IMR-90 (cell line): ENCODE measurements around the gene CSNK2A2. TPM values are rescaled to one million over a fixed set of nuclear protein-coding genes. Genes with fewer than 3 reads are reported as not detected.

Experiments
- ATAC-seq: fragments of 200-7000 bp; cut with Tn5 transposase; 2 replicates; pipeline ENCODE4 v1.9.1; 2020; ENCODE audit warnings: low read depth, mild to moderate bottlenecking, moderate library complexity
- BruUV-seq: library from RNA; stranded (reverse); fragments of 400-500 nt; replicated peaks from 2 replicates; lab custom pipeline; 2021; lab: Mats Ljungman, UMichigan
- CTCF ChIA-PET: fragments of 300-600 bp; formaldehyde crosslinking; extraction: SDS; loops from one replicate; lab custom pipeline; 2021; ENCODE audit warnings: antibody characterized with exemption; lab: Yijun Ruan, JAX
- POLR2A ChIA-PET: fragments of 300-600 bp; sonication (Branson Sonifier 250); formaldehyde crosslinking; loops from one replicate; lab custom pipeline; 2022; ENCODE audit warnings: antibody characterized with exemption; ENCODE audit not compliant: unreplicated experiment; lab: Charles Lee
- DNase-seq: peaks from one replicate; pipeline ENCODE4 v3.0.0; 2013
- H2AFZ ChIP-seq: replicated peaks from 2 replicates; pipeline ENCODE3; 2013; ENCODE audit warnings: low read length, mild to moderate bottlenecking; ENCODE audit not compliant: poor library complexity
- H2AK5ac ChIP-seq: 2 replicates; pipeline ENCODE4 v1.6.1; 2013; ENCODE audit warnings: low read depth, low read length, inconsistent platforms
- H2AK9ac ChIP-seq: replicated peaks from 2 replicates; pipeline ENCODE3; 2013; ENCODE audit warnings: mild to moderate bottlenecking, low read depth, low read length, moderate library complexity; ENCODE audit not compliant: poor library complexity
- H2BK120ac ChIP-seq: 2 replicates; pipeline ENCODE4 v1.6.1; 2013; ENCODE audit warnings: low read depth, low read length, inconsistent platforms
- H2BK15ac ChIP-seq: 3 replicates; pipeline ENCODE4 v1.6.1; 2013; ENCODE audit warnings: low read depth, low read length, inconsistent platforms
- H2BK20ac ChIP-seq: 2 replicates; pipeline ENCODE4 v1.6.1; 2013; ENCODE audit warnings: low read depth, mild to moderate bottlenecking, inconsistent platforms, low read length, moderate library complexity
- H2BK5ac ChIP-seq: 2 replicates; pipeline ENCODE4 v1.6.1; 2013; ENCODE audit warnings: mild to moderate bottlenecking, low read depth, low read length, inconsistent platforms; ENCODE audit not compliant: poor library complexity, severe bottlenecking
- H3K14ac ChIP-seq: replicated peaks from 2 replicates; pipeline ENCODE4 v1.6.1; 2013; ENCODE audit warnings: low read depth, low read length, inconsistent platforms
- H3K18ac ChIP-seq: 2 replicates; pipeline ENCODE4 v1.6.1; 2013; ENCODE audit warnings: low read depth, low read length, control low read depth
- H3K23ac ChIP-seq: 2 replicates; pipeline ENCODE4 v1.6.1; 2013; ENCODE audit warnings: low read depth, low read length, inconsistent platforms
- H3K27ac ChIP-seq: 2 replicates; pipeline ENCODE4 v1.5.1; 2013; ENCODE audit warnings: mild to moderate bottlenecking, control low read depth, low read length; ENCODE audit not compliant: insufficient read depth
- H3K27me3 ChIP-seq: 2 replicates; pipeline ENCODE4 v1.6.1; 2013; ENCODE audit warnings: low read length; ENCODE audit not compliant: control insufficient read depth, insufficient read depth
- H3K36me3 ChIP-seq: 2 replicates; pipeline ENCODE4 v1.6.1; 2013; ENCODE audit warnings: low read length, mixed read lengths; ENCODE audit not compliant: control insufficient read depth, insufficient read depth
- H3K4ac ChIP-seq: 2 replicates; pipeline ENCODE4 v1.6.1; 2013; ENCODE audit warnings: low read depth, low read length, inconsistent platforms
- H3K4me1 ChIP-seq: 2 replicates; pipeline ENCODE4 v1.6.1; 2013; ENCODE audit warnings: low read length, mixed read lengths; ENCODE audit not compliant: control insufficient read depth, insufficient read depth
- H3K4me2 ChIP-seq: 2 replicates; pipeline ENCODE4 v1.6.1; 2013; ENCODE audit warnings: low read depth, mild to moderate bottlenecking, control low read depth, low read length, moderate library complexity
- H3K4me3 ChIP-seq: 2 replicates; pipeline ENCODE4 v1.5.1; 2013; ENCODE audit warnings: low read depth, mild to moderate bottlenecking, control low read depth, low read length, moderate library complexity; ENCODE audit not compliant: insufficient read depth
- H3K56ac ChIP-seq: 2 replicates; pipeline ENCODE4 v1.6.1; 2013; ENCODE audit warnings: low read length, inconsistent platforms; ENCODE audit not compliant: insufficient read depth; ENCODE audit errors: extremely low read depth
- H3K79me1 ChIP-seq, 2 experiments: 2 replicates each; pipeline ENCODE4 v1.6.1; 2013; ENCODE audit warnings: low read length in 2 of 2, inconsistent platforms in 1 of 2, low read depth in 1 of 2
- H3K9ac ChIP-seq: 2 replicates; pipeline ENCODE4 v1.6.1; 2013; ENCODE audit warnings: low read depth, low read length, control low read depth
- H3K9me1 ChIP-seq: 2 replicates; pipeline ENCODE4 v1.6.1; 2013; ENCODE audit warnings: low read length, inconsistent platforms; ENCODE audit not compliant: insufficient read depth
- H3K9me3 ChIP-seq: 2 replicates; pipeline ENCODE4 v1.6.1; 2013; ENCODE audit warnings: low read length; ENCODE audit not compliant: control insufficient read depth, insufficient read depth
- H4K20me1 ChIP-seq: 2 replicates; pipeline ENCODE4 v1.6.1; 2013; ENCODE audit warnings: low read length, inconsistent platforms; ENCODE audit not compliant: insufficient read depth
- H4K5ac ChIP-seq: 2 replicates; pipeline ENCODE4 v1.6.1; 2013; ENCODE audit warnings: mild to moderate bottlenecking, low read depth, low read length, control low read depth
- H4K8ac ChIP-seq, 2 experiments: 2 replicates each; pipeline ENCODE4 v1.6.1; 2013; ENCODE audit warnings: low read depth in 2 of 2, low read length in 2 of 2, control low read depth in 1 of 2, inconsistent platforms in 1 of 2
- H4K91ac ChIP-seq: 2 replicates; pipeline ENCODE4 v1.6.1; 2013; ENCODE audit warnings: low read depth, low read length, inconsistent platforms; ENCODE audit not compliant: insufficient read depth
- BHLHE40 ChIP-seq: fragments of 150-350 bp; IDR thresholded peaks from 2 replicates; pipeline ENCODE4 v1.6.1; 2016; ENCODE audit warnings: mild to moderate bottlenecking, low read depth, low read length
- CEBPB ChIP-seq: IDR thresholded peaks from 2 replicates; pipeline ENCODE4 v1.6.1; 2012; ENCODE audit warnings: low read depth, low read length, improper control_type of control experiment
- CHD1 ChIP-seq: IDR thresholded peaks from 2 replicates; pipeline ENCODE4 v1.6.1; 2012; ENCODE audit warnings: low read depth, low read length, improper control_type of control experiment
- MAZ ChIP-seq: IDR thresholded peaks from 2 replicates; pipeline ENCODE4 v1.6.1; 2012; ENCODE audit warnings: low read depth, mild to moderate bottlenecking, low read length, improper control_type of control experiment, moderate library complexity, borderline replicate concordance
- NFE2L2 ChIP-seq: fragments of 150-350 bp; IDR thresholded peaks from 2 replicates; pipeline ENCODE4 v1.6.1; 2016; ENCODE audit warnings: low read depth, mild to moderate bottlenecking, low read length
- POLR2A ChIP-seq: IDR thresholded peaks from 2 replicates; pipeline ENCODE4 v1.6.1; 2012; ENCODE audit warnings: mild to moderate bottlenecking, low read depth, low read length
- RCOR1 ChIP-seq: IDR thresholded peaks from 2 replicates; pipeline ENCODE4 v1.6.1; 2012; ENCODE audit warnings: mild to moderate bottlenecking, low read length, improper control_type of control experiment; ENCODE audit not compliant: insufficient replicate concordance
- RFX5 ChIP-seq: IDR thresholded peaks from 2 replicates; pipeline ENCODE4 v1.8.0; 2012; ENCODE audit warnings: low read depth, mild to moderate bottlenecking, low read length, moderate library complexity
- USF2 ChIP-seq: fragments of 150-350 bp; IDR thresholded peaks from 2 replicates; pipeline ENCODE4 v1.6.1; 2017; ENCODE audit warnings: mild to moderate bottlenecking, antibody characterized with exemption, low read length, low read depth
- WGBS, 2 experiments: methylation state at CpG; one replicate each; pipeline versions ENCODE4 v1.1.5 to v1.1.7; 2013; ENCODE audit warnings: missing lambda C conversion rate in 2 of 2; ENCODE audit not compliant: insufficient read length in 1 of 2; ENCODE audit errors: extremely low coverage in 2 of 2; 5-methylcytosine and 5-hydroxymethylcytosine counted together
- dilution Hi-C: fragments of 300-500 bp; cut with HindIII; formaldehyde crosslinking; loops from one replicate; pipeline ENCODE4 v1.14.3; 2018; ENCODE audit warnings: low sequenced_read_pairs; ENCODE audit not compliant: unreplicated experiment
- in situ Hi-C: fragments of 300-500 bp; cut with MboI; formaldehyde crosslinking; loops from 3 replicates; pipeline ENCODE4 v1.14.3; 2019; ENCODE audit warnings: low sequenced_read_pairs, inconsistent platforms, mixed read lengths
- intact Hi-C: fragments of 100-400 bp; cut with micrococcal nuclease; formaldehyde crosslinking; loops from 2 replicates; pipeline ENCODE4 v1.10.0; 2022
- polyA plus RNA-seq, 3 experiments: library from polyadenylated mRNA; depleted of rRNA; stranded (reverse); fragments of >200 nt; gene quantifications; 2 replicates each; pipeline ENCODE4 v1.2.3, GENCODE V29; 2012; ENCODE audit warnings: low replicate concordance in 1 of 3
- total RNA-seq: library from RNA; depleted of rRNA; stranded (reverse); fragments of >200 nt; gene quantifications from 2 replicates; pipeline ENCODE4 v1.2.3, GENCODE V29; 2012

Gene CSNK2A2
- total and polyA plus RNA-seq, 2 of the 4 experiments (the other 2 are of a cell fraction) = 15.6 to 27.5 TPM

GRCh38 chr16:58218786-58219185, 20.9 kb upstream of the CSNK2A2 start:
- Histone ChIP-seq H4K20me1 (no peaks in the 10 kb centered on the region), H3K4me2 (no peak overlapping the region), H2BK20ac (no peak overlapping the region), H3K18ac (no peak overlapping the region), H3K27ac (no peak overlapping the region), H2AK5ac (no peak overlapping the region), H3K9ac (no peak overlapping the region), H4K8ac (no peak overlapping the region), H3K79me1 (no peaks in the 10 kb centered on the region), H2BK120ac (no peak overlapping the region), H3K23ac (no peak overlapping the region), H3K27me3 (peaks cover 6% of the 10 kb centered on the region), H3K4me1 (no peaks in the 10 kb centered on the region), H3K4me3 (no peak overlapping the region), H2BK5ac (no peak overlapping the region), H3K14ac (no peak overlapping the region), H3K56ac (no peak overlapping the region), H2AK9ac (no peak overlapping the region), H3K36me3 (no peaks in the 10 kb centered on the region), H4K5ac (no peak overlapping the region), H2AFZ (no peak overlapping the region), H2BK15ac (no peak overlapping the region), H4K91ac (no peak overlapping the region), H3K9me3 (no peaks in the 10 kb centered on the region), H3K9me1 (no peaks in the 10 kb centered on the region), H3K4ac (no peak overlapping the region)
- TF ChIP-seq RFX5 = no peak
- no peak for TF ChIP-seq MAZ
- TF ChIP-seq USF2 = no peak
- TF ChIP-seq RCOR1 = no peak
- TF ChIP-seq POLR2A = no peak
- no peak for TF ChIP-seq BHLHE40
- TF ChIP-seq NFE2L2 = no peak
- TF ChIP-seq CHD1 = no peak
- no peak for TF ChIP-seq CEBPB
- in situ Hi-C loops (no loop called here), dilution Hi-C loops (no loop called here), intact Hi-C loops (no loop called here)
- ATAC-seq (no peak), DNase-seq (no peak)
- ChIA-PET POLR2A (no interaction called here), CTCF (interaction anchor here (0.6 kb wide), 1 partner anchor 8 kb away, joined by 3 read pairs; no protein-coding TSS in a partner anchor)
- BruUV-seq = no TSS peak
- no CpG with 5 or more reads among the region's 3 CpGs for WGBS, 2 experiments
